ENCODE results near the gene ZFP36L1. TPM values are rescaled to one million over a fixed set of nuclear protein-coding genes. Genes with fewer than 3 reads are reported as not detected.

Gene ZFP36L1
- total and polyA plus RNA-seq, 9 of the 15 experiments (the other 6 are each of a cell fraction or from before 2014, with no cell fraction given) = 1.3 to 26.6 (median 3.7) TPM

DNA sequence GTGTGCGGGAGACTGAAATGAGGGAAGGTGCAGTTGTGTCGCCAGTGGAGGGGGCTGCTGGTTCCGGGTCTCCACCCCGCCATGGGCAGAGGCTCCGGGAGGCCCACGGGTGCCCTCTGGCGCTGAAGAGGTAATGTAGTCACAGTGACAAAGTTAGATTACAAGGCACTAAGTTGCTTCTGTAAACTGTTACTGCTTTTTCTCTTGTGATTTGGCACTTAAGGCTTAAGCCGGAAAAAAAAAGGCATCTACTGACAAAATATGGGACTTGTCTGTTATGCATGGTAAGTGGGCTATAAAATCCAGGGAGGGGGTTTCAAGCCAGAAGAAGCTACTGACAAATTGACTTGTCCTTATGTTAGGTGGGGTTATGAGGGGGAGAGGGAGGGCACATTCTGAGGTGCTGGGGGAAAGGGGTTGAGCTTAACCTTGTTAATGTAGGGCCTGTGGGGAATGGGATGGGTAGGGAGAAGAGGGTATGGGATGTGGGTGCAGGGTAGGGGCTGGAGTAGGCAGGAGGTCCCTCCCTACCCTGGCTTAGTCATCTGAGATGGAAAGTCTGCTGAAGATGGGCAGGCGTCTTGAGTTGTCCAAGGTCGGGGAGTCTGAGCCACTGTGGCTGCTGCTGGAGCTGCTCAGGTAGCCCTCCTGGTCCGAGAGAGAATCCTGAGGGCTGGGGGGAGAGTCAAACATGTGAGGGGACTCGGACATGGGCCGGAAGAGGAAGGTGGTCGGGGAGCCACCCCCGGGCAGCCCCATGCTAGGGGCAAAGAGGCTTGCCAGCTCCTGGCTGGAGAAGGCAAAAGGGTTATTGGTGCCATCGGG, 3.7 kb downstream of the ZFP36L1 start (continued):
- no peak for TF ChIP-seq SRSF7 (optimal IDR thresholded peaks at IDR 0.05; ENCODE audit: low read depth, low read length)
- no peak for TF ChIP-seq ATF6 (CRISPR knock-in tag; IDR thresholded peaks at IDR 0.05)
- TF ChIP-seq, protein P1, sequence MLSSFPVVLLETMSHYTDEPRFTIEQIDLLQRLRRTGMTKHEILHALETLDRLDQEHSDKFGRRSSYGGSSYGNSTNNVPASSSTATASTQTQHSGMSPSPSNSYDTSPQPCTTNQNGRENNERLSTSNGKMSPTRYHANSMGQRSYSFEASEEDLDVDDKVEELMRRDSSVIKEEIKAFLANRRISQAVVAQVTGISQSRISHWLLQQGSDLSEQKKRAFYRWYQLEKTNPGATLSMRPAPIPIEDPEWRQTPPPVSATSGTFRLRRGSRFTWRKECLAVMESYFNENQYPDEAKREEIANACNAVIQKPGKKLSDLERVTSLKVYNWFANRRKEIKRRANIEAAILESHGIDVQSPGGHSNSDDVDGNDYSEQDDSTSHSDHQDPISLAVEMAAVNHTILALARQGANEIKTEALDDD (IDR thresholded peaks at IDR 0.05) = no peak
- no peak for TF ChIP-seq U2AF2 (optimal IDR thresholded peaks at IDR 0.05; ENCODE audit: low read depth, low read length)
- TF ChIP-seq ILF3 (IDR thresholded peaks at IDR 0.05; ENCODE audit: borderline replicate concordance) = no peak
- peak in 1 of 2 experiments; percentile 41; a peak in 1 of 4 replicates for TF ChIP-seq KDM1A (IDR thresholded peaks at IDR 0.05)
- peak; percentile 74 for TF ChIP-seq DEAF1 (CRISPR knock-in tag; IDR thresholded peaks at IDR 0.05)
- TF ChIP-seq, protein P2, sequence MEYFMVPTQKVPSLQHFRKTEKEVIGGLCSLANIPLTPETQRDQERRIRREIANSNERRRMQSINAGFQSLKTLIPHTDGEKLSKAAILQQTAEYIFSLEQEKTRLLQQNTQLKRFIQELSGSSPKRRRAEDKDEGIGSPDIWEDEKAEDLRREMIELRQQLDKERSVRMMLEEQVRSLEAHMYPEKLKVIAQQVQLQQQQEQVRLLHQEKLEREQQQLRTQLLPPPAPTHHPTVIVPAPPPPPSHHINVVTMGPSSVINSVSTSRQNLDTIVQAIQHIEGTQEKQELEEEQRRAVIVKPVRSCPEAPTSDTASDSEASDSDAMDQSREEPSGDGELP (CRISPR knock-in tag; IDR thresholded peaks at IDR 0.05; ENCODE audit: borderline replicate concordance) = 0 out of 2 replicates have a peak, but pooled peaks have one; percentile 25
- 0 out of 2 replicates have a peak, but pooled peaks have one; percentile 24 for TF ChIP-seq MYC (IDR thresholded peaks at IDR 0.05; ENCODE audit: low read depth, low read length)
- no peak for TF ChIP-seq MYC (CRISPR knock-in tag; IDR thresholded peaks at IDR 0.05; ENCODE audit: borderline replicate concordance, low read depth)
- TF ChIP-seq, protein P3, sequence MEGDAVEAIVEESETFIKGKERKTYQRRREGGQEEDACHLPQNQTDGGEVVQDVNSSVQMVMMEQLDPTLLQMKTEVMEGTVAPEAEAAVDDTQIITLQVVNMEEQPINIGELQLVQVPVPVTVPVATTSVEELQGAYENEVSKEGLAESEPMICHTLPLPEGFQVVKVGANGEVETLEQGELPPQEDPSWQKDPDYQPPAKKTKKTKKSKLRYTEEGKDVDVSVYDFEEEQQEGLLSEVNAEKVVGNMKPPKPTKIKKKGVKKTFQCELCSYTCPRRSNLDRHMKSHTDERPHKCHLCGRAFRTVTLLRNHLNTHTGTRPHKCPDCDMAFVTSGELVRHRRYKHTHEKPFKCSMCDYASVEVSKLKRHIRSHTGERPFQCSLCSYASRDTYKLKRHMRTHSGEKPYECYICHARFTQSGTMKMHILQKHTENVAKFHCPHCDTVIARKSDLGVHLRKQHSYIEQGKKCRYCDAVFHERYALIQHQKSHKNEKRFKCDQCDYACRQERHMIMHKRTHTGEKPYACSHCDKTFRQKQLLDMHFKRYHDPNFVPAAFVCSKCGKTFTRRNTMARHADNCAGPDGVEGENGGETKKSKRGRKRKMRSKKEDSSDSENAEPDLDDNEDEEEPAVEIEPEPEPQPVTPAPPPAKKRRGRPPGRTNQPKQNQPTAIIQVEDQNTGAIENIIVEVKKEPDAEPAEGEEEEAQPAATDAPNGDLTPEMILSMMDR (IDR thresholded peaks at IDR 0.05 in 2 of 3, conservative IDR thresholded peaks at IDR 0.05 in 1 of 3; ENCODE audit: insufficient read depth in 2 of 3, low read depth in 1 of 3, low read length in 3 of 3) = peak; percentile 80 to 99 (median 93)
- 0 out of 2 replicates have a peak, but pooled peaks have one; percentile 31 for TF ChIP-seq HDGF (IDR thresholded peaks at IDR 0.05)
- TF ChIP-seq SNRNP70 (optimal IDR thresholded peaks at IDR 0.05; ENCODE audit: low read depth, low read length) = no peak
- TF ChIP-seq RB1 (IDR thresholded peaks at IDR 0.05; ENCODE audit: low read depth) = peak; percentile 38; the same call in 1 of the 2 replicates
- TF ChIP-seq MAZ (CRISPR knock-in tag; conservative IDR thresholded peaks at IDR 0.05 in 1 of 2, IDR thresholded peaks at IDR 0.05 in 1 of 2) = peak in 1 of 2 experiments; percentile 52; a peak in 2 of 4 replicates
- TF ChIP-seq STAG1 (CRISPR knock-in tag; IDR thresholded peaks at IDR 0.05; ENCODE audit: borderline replicate concordance) = no peak; the same call in 1 of the 2 replicates
- TF ChIP-seq EP300 (IDR thresholded peaks at IDR 0.05; ENCODE audit: low read length) = no peak
- TF ChIP-seq ZNF696 (CRISPR knock-in tag; conservative IDR thresholded peaks at IDR 0.05) = no peak
- TF ChIP-seq ZNF175 (CRISPR knock-in tag; IDR thresholded peaks at IDR 0.05; ENCODE audit: low read depth) = no peak
- TF ChIP-seq KDM2B (CRISPR knock-in tag; IDR thresholded peaks at IDR 0.05) = no peak
